GM19397 (cell line): ENCODE measurements around the gene TMEM138.
A peak's percentile ranks its signal among the peaks of the same experiment; 100 is the strongest.

Source experiments
- ATAC-seq: cut with Tn5 transposase; IDR thresholded peaks from one replicate; pipeline ENCODE4 v1.9.1; 2021; ENCODE audit warnings: mild to moderate bottlenecking, moderate library complexity; ENCODE audit not compliant: unreplicated experiment

The TMEM138 gene

GRCh38 chr11:61361741-61362541 lies at the start of gene TMEM138, which contains the start of gene CYB561A3:
TMEM138 (plus strand) TSS chr11:61362374; CDS start chr11:61364391, 2,017 bp downstream.
CYB561A3 (minus strand) TSS chr11:61361882; CDS start chr11:61356713, 5,169 bp downstream.
- peak; percentile 84 for ATAC-seq

GRCh38 chr11:61315260-61315659 lies 46.9 kb upstream of the TMEM138 start:
- no peak for ATAC-seq

GRCh38 chr11:61325649-61326414 lies 36.3 kb upstream of the TMEM138 start:
- no peak for ATAC-seq

- ATAC-seq = no peak
Observed at GRCh38 chr11:61327669-61328071, 34.5 kb upstream of the TMEM138 start.

GRCh38 chr11:61328351-61328750 lies 33.8 kb upstream of the TMEM138 start:
- ATAC-seq = no peak

GRCh38 chr11:61329871-61330270 lies 32.3 kb upstream of the TMEM138 start:
- ATAC-seq = no peak

- ATAC-seq = no peak
Observed at GRCh38 chr11:61331651-61332050, 30.5 kb upstream of the TMEM138 start.

- ATAC-seq = no peak
Observed at GRCh38 chr11:61332281-61332796, 29.8 kb upstream of the TMEM138 start.

- ATAC-seq = peak; percentile 93
Observed at GRCh38 chr11:61332797-61333549, 29.2 kb upstream of the TMEM138 start, which contains the start of the genes DDB1 and TKFC. DDB1 (minus strand) TSS chr11:61333105; CDS start chr11:61332968, 137 bp downstream. TKFC (plus strand) TSS chr11:61333228; CDS start chr11:61334729, 1,501 bp downstream.

- ATAC-seq = no peak
Observed at GRCh38 chr11:61333550-61334433, 28.4 kb upstream of the TMEM138 start.

- no peak for ATAC-seq
Observed at GRCh38 chr11:61334434-61335354, 27.5 kb upstream of the TMEM138 start.

GRCh38 chr11:61335355-61335710 lies 26.8 kb upstream of the TMEM138 start:
- ATAC-seq = no peak

GRCh38 chr11:61336171-61336935 lies 25.8 kb upstream of the TMEM138 start:
- peak; percentile 32 for ATAC-seq

- ATAC-seq = no peak
Observed at GRCh38 chr11:61337706-61338470, 24.3 kb upstream of the TMEM138 start.

GRCh38 chr11:61338783-61339489 lies 23.2 kb upstream of the TMEM138 start:
- ATAC-seq = no peak

- ATAC-seq = no peak
Observed at GRCh38 chr11:61339490-61339878, 22.7 kb upstream of the TMEM138 start.

- no peak for ATAC-seq
Observed at GRCh38 chr11:61340979-61341378, 21.2 kb upstream of the TMEM138 start.
